T-cell (primary cell): ENCODE data around the gene GRID2. TPM values are rescaled to one million over a fixed set of nuclear protein-coding genes. Genes with fewer than 3 reads are reported as not detected.

ENCODE experiments used
- ATAC-seq, 4 experiments: fragments of 200-7000 bp in 3 of 4; fragments of 150-1000 bp in 1 of 4; cut with Tn5 transposase; replicated peaks in 1 of 4; 1 replicate in 3 of 4; 2 replicates in 1 of 4; pipeline ENCODE4 v1.10.0; 2021; ENCODE audit warnings: moderate library complexity in 3 of 4, mild to moderate bottlenecking in 2 of 4, moderate number of reproducible peaks in 1 of 4
- CTCF ChIA-PET, 2 donors: fragments of 300-600 bp; sonication (Branson Sonifier 250); formaldehyde crosslinking; loops; one replicate each; lab custom pipeline; 2022; ENCODE audit warnings: antibody characterized with exemption in 2 of 2; lab: Charles Lee
- POLR2A ChIA-PET, 2 donors: fragments of 300-600 bp; sonication (Branson Sonifier 250); formaldehyde crosslinking; loops; one replicate each; lab custom pipeline; 2022; ENCODE audit warnings: antibody characterized with exemption in 2 of 2; lab: Charles Lee
- DNase-seq, 35 experiments: peaks; one replicate each; pipeline versions ENCODE4 v3.0.0 to v3.0.0-alpha.2; 2013 to 2023
- H3K27ac ChIP-seq: one replicate; pipeline ENCODE4 v1.5.1; 2013; ENCODE audit warnings: low read length
- H3K27me3 ChIP-seq, 2 experiments: replicated peaks in 1 of 2; 1 replicate in 1 of 2; 2 replicates in 1 of 2; pipeline versions ENCODE4 v1.6.1 to v1.7.0; 2013; ENCODE audit warnings: low read length in 1 of 2, mixed read lengths in 1 of 2; ENCODE audit not compliant: control insufficient read depth in 2 of 2, insufficient read depth in 2 of 2; ENCODE audit errors: extremely low read depth in 1 of 2
- H3K36me3 ChIP-seq, 2 donors: 1 replicate in 1 of 2; 2 replicates in 1 of 2; pipeline versions ENCODE4 v1.6.1 to v1.7.0; 2013; ENCODE audit warnings: low read length in 1 of 2; ENCODE audit not compliant: control insufficient read depth in 2 of 2, insufficient read depth in 1 of 2; ENCODE audit errors: extremely low read depth in 1 of 2
- H3K4me1 ChIP-seq, 2 experiments: 1 replicate in 1 of 2; 2 replicates in 1 of 2; pipeline versions ENCODE4 v1.6.1 to v1.7.0; 2013; ENCODE audit warnings: low read length in 2 of 2, mixed read lengths in 1 of 2; ENCODE audit not compliant: insufficient read depth in 2 of 2, control insufficient read depth in 1 of 2; ENCODE audit errors: extremely low read depth in 1 of 2
- H3K4me3 ChIP-seq, 2 donors: 1 replicate in 1 of 2; 2 replicates in 1 of 2; pipeline versions ENCODE4 v1.5.1 to v1.7.0; 2013; ENCODE audit warnings: mild to moderate bottlenecking in 2 of 2, low read length in 1 of 2, moderate library complexity in 1 of 2; ENCODE audit not compliant: control insufficient read depth in 1 of 2; ENCODE audit errors: extremely low read depth in 1 of 2
- H3K9me3 ChIP-seq: 2 replicates; pipeline ENCODE4 v1.7.0; 2013
- H3K27ac Mint-ChIP-seq, 2 donors: one replicate each; pipeline ENCODE4 v1.8.0; 2020 to 2021; ENCODE audit warnings: mild to moderate bottlenecking in 2 of 2, mixed read lengths in 2 of 2
- H3K27me3 Mint-ChIP-seq, 2 donors: one replicate each; pipeline ENCODE4 v1.8.0; 2021 to 2022; ENCODE audit warnings: mixed read lengths in 2 of 2
- H3K36me3 Mint-ChIP-seq: one replicate; pipeline ENCODE4 v1.8.0; 2021; ENCODE audit warnings: mixed read lengths
- H3K4me1 Mint-ChIP-seq, 3 donors: one replicate each; pipeline ENCODE4 v1.8.0; 2020 to 2022; ENCODE audit warnings: mixed read lengths in 3 of 3, mild to moderate bottlenecking in 1 of 3
- H3K4me3 Mint-ChIP-seq, 3 donors: one replicate each; pipeline ENCODE4 v1.8.0; 2020 to 2022; ENCODE audit warnings: mild to moderate bottlenecking in 3 of 3, mixed read lengths in 3 of 3, moderate library complexity in 3 of 3
- H3K9me3 Mint-ChIP-seq, 3 donors: one replicate each; pipeline ENCODE4 v1.8.0; 2020 to 2022; ENCODE audit warnings: mixed read lengths in 3 of 3
- WGBS: methylation state at CpG from one replicate; pipeline ENCODE4 v1.1.5; 2013; ENCODE audit warnings: missing lambda C conversion rate; ENCODE audit not compliant: insufficient coverage; 5-methylcytosine and 5-hydroxymethylcytosine counted together
- total RNA-seq, 35 experiments: library from RNA in 6 of 35; stranded (reverse) in 6 of 35; fragments of 120-200 nt in 1 of 35; gene quantifications; one replicate each; pipeline versions ENCODE4 v1.2.1 to v1.2.4 and lab custom pipeline; 2013 to 2026

The GRID2 gene
- total RNA-seq, 5 donors from 2014 or later (not counting 1 experiment from before 2014, with no cell fraction given), result 0.13 to 0.18 TPM; not detected in 3

- no peaks in the 10 kb centered on the region for H3K4me1 ChIP-seq
- POLR2A ChIA-PET, result no interaction called here
- CTCF ChIA-PET, result no interaction called here
- Mint-ChIP-seq H3K4me1 (no peaks in the 10 kb centered on the region), H3K9me3 (peaks cover 3 to 9% (median 4%) of the 10 kb centered on the region in 3 donors), H3K4me3 (no peak overlapping the region), H3K36me3 (no peaks in the 10 kb centered on the region), H3K27ac (no peak overlapping the region), H3K27me3 (no peaks in the 10 kb centered on the region)
- H3K36me3 ChIP-seq, result no peaks in the 10 kb centered on the region
- no peaks in the 10 kb centered on the region for H3K27me3 ChIP-seq
- no peaks in the 10 kb centered on the region for H3K9me3 ChIP-seq
- DNase-seq (no peak), ATAC-seq (no peak)
- no peak overlapping the region for H3K4me3 ChIP-seq
- no peak overlapping the region for H3K27ac ChIP-seq
Measured at GRCh38 chr4:93000910-93001309, 697.1 kb downstream of the GRID2 start.

- Histone ChIP-seq H3K4me1 (no peaks in the 10 kb centered on the region), H3K36me3 (no peaks in the 10 kb centered on the region), H3K27ac (no peak overlapping the region), H3K9me3 (no peaks in the 10 kb centered on the region), H3K4me3 (no peak overlapping the region), H3K27me3 (no peaks in the 10 kb centered on the region)
- no CpG with 5 or more reads among the region's 4 CpGs for WGBS
- Mint-ChIP-seq H3K9me3 (peaks cover 3 to 9% (median 4%) of the 10 kb centered on the region in 3 donors), H3K36me3 (no peaks in the 10 kb centered on the region), H3K27ac (no peak overlapping the region), H3K4me3 (no peak overlapping the region), H3K4me1 (no peaks in the 10 kb centered on the region), H3K27me3 (no peaks in the 10 kb centered on the region)
- ChIA-PET POLR2A (no interaction called here), CTCF (no interaction called here)
- no peak for DNase-seq
- no peak for ATAC-seq
Measured at GRCh38 chr4:93002240-93002639, 698.5 kb downstream of the GRID2 start.

DNA sequence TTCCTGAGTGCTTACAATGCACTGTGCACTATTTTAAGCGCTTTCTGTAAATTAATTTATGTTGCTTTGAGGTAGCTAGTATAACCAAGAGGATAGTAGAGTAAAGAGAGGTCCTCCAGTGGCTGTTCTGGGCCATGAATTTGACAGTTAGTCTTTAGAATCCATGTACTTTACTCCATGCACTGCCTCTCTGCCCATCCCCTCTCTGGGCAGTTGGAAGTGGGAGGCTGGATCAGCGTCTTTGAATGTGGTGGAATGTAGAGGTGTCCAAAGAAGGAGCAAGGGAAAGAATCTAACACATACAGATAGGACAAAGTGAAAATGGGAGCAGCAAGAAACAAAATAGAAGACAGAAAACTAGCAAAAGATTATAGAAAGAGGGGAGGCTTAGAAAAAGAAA lies 712.6 kb downstream of the GRID2 start:
- H3K4me1 ChIP-seq, result no peaks in the 10 kb centered on the region
- Mint-ChIP-seq H3K9me3 (peaks cover 8 to 22% (median 17%) of the 10 kb centered on the region in 3 donors), H3K27ac (no peak overlapping the region), H3K4me3 (no peak overlapping the region), H3K36me3 (no peaks in the 10 kb centered on the region), H3K4me1 (no peaks in the 10 kb centered on the region), H3K27me3 (no peaks in the 10 kb centered on the region)
- ChIA-PET POLR2A (no interaction called here), CTCF (no interaction called here)
- H3K4me3 ChIP-seq, result no peak overlapping the region
- WGBS, result no CpG with 5 or more reads among the region's 2 CpGs
- H3K9me3 ChIP-seq, result no peaks in the 10 kb centered on the region
- ATAC-seq, result no peak
- H3K36me3 ChIP-seq, result no peaks in the 10 kb centered on the region
- DNase-seq, result no peak
- H3K27me3 ChIP-seq, result no peaks in the 10 kb centered on the region
- H3K27ac ChIP-seq, result no peak overlapping the region

DNA sequence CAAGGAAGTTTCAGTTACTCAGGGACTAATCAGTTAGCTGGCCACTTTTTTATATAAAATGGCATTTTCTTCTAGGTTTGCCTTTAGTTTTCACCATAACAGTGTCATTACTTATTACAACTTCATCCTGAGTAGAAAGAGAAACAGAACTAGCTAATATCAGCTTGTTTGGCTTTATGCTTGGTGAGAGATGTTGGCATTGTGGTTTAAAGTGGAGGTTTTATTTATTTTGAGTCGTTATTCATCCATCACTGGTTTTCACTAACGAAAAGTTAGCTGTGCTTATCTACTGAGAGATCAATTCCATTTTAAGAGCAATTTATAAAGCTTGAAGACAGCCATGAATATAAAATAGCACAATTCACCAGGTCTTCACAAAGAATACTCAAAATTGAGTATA lies 714.5 kb downstream of the GRID2 start:
- no peak overlapping the region for H3K27ac Mint-ChIP-seq
- DNase-seq (no peak), ATAC-seq (no peak)
- POLR2A ChIA-PET, result no interaction called here
- no peaks in the 10 kb centered on the region for H3K9me3 ChIP-seq
- no peaks in the 10 kb centered on the region for H3K27me3 Mint-ChIP-seq
- no peaks in the 10 kb centered on the region for H3K36me3 Mint-ChIP-seq
- H3K4me1 ChIP-seq, result no peaks in the 10 kb centered on the region
- H3K4me3 Mint-ChIP-seq, result no peak overlapping the region
- no CpG with 5 or more reads among the region's 2 CpGs for WGBS
- no peaks in the 10 kb centered on the region for H3K4me1 Mint-ChIP-seq
- no peak overlapping the region for H3K27ac ChIP-seq
- H3K27me3 ChIP-seq, result no peaks in the 10 kb centered on the region
- H3K4me3 ChIP-seq, result no peak overlapping the region
- peaks cover 7 to 18% (median 14%) of the 10 kb centered on the region in 3 donors for H3K9me3 Mint-ChIP-seq
- H3K36me3 ChIP-seq, result no peaks in the 10 kb centered on the region
- CTCF ChIA-PET, result no interaction called here

- no peaks in the 10 kb centered on the region for H3K27me3 Mint-ChIP-seq
- ChIA-PET POLR2A (no interaction called here), CTCF (no interaction called here)
- H3K27ac ChIP-seq, result no peak overlapping the region
- DNase-seq (no peak), ATAC-seq (no peak)
- peaks cover 7 to 18% (median 14%) of the 10 kb centered on the region in 3 donors for H3K9me3 Mint-ChIP-seq
- H3K4me1 ChIP-seq, result no peaks in the 10 kb centered on the region
- no peaks in the 10 kb centered on the region for H3K36me3 ChIP-seq
- no peak overlapping the region for H3K27ac Mint-ChIP-seq
- H3K36me3 Mint-ChIP-seq, result no peaks in the 10 kb centered on the region
- no peak overlapping the region for H3K4me3 Mint-ChIP-seq
- no peaks in the 10 kb centered on the region for H3K4me1 Mint-ChIP-seq
- no peaks in the 10 kb centered on the region for H3K9me3 ChIP-seq
- H3K4me3 ChIP-seq, result no peak overlapping the region
- H3K27me3 ChIP-seq, result no peaks in the 10 kb centered on the region
Measured at GRCh38 chr4:93018806-93019205, 715.0 kb downstream of the GRID2 start.

GRCh38 chr4:93029769-93030168 lies 726.0 kb downstream of the GRID2 start:
- no CpG with 5 or more reads among the region's 1 CpG for WGBS
- Histone ChIP-seq H3K4me1 (no peaks in the 10 kb centered on the region), H3K9me3 (no peaks in the 10 kb centered on the region), H3K27me3 (no peaks in the 10 kb centered on the region), H3K4me3 (no peak overlapping the region), H3K27ac (no peak overlapping the region), H3K36me3 (no peaks in the 10 kb centered on the region)
- Mint-ChIP-seq H3K27me3 (no peaks in the 10 kb centered on the region), H3K4me3 (no peak overlapping the region), H3K27ac (no peak overlapping the region), H3K9me3 (peaks cover 5 to 9% (median 7%) of the 10 kb centered on the region in 3 donors), H3K36me3 (no peaks in the 10 kb centered on the region), H3K4me1 (no peaks in the 10 kb centered on the region)
- POLR2A ChIA-PET, result no interaction called here
- ATAC-seq (no peak), DNase-seq (no peak)
- CTCF ChIA-PET, result no interaction called here

GRCh38 chr4:93030670-93031069 lies 726.9 kb downstream of the GRID2 start:
- Histone ChIP-seq H3K4me1 (no peaks in the 10 kb centered on the region), H3K27me3 (no peaks in the 10 kb centered on the region), H3K4me3 (no peak overlapping the region), H3K36me3 (no peaks in the 10 kb centered on the region), H3K27ac (no peak overlapping the region), H3K9me3 (no peaks in the 10 kb centered on the region)
- no peaks in the 10 kb centered on the region for H3K4me1 Mint-ChIP-seq
- H3K36me3 Mint-ChIP-seq, result no peaks in the 10 kb centered on the region
- H3K27me3 Mint-ChIP-seq, result no peaks in the 10 kb centered on the region
- ATAC-seq (no peak), DNase-seq (no peak)
- ChIA-PET CTCF (no interaction called here), POLR2A (no interaction called here)
- WGBS, result no CpG with 5 or more reads among the region's 3 CpGs
- no peak overlapping the region for H3K27ac Mint-ChIP-seq
- no peak overlapping the region for H3K4me3 Mint-ChIP-seq
- peaks cover 5 to 14% (median 7%) of the 10 kb centered on the region in 3 donors for H3K9me3 Mint-ChIP-seq
